AG08396 (cell line): ENCODE results near the gene RNASE2.
A peak's percentile ranks its signal among the peaks of the same experiment; 100 is the strongest.
"Not testable (repeated sequence)": the region's sequence is repeated elsewhere in the genome, so short reads cannot be mapped to it uniquely, and the experiment has no call there.

Experiments used
- DNase-seq: peaks from one replicate; pipeline ENCODE4 v3.0.0; 2012; ENCODE audit warnings: low spot score, mixed read lengths

The RNASE2 gene

GRCh38 chr14:20982646-20983369 lies 27.5 kb downstream of the RNASE2 start:
- no peak for DNase-seq

DNA sequence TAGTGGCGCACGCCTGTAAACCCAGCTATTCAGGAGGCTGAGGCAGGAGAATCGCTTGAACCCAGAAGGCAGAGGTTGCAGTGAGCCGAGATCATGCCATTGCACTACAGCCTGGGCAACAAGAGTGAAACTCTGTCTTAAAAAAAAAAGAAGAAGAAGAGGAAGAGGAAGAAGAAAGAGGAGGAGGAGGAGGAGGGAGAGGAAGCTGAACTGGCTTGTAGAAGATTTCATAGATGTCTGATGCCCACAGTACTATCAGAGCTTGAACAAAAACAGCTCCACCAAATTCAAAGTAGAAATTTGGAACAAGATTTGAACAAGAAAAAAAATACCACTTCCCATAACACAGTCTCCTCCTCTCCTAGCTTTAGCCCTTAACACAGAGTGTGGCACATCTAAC lies 30.4 kb downstream of the RNASE2 start:
- DNase-seq = not testable (repeated sequence)

GRCh38 chr14:20986811-20987210 lies 31.5 kb downstream of the RNASE2 start:
- peak; percentile 84 for DNase-seq

- DNase-seq = no peak
Measured at GRCh38 chr14:20988717-20989470, 33.6 kb downstream of the RNASE2 start.

GRCh38 chr14:20989471-20989786 lies 34.1 kb downstream of the RNASE2 start:
- no peak for DNase-seq

DNA sequence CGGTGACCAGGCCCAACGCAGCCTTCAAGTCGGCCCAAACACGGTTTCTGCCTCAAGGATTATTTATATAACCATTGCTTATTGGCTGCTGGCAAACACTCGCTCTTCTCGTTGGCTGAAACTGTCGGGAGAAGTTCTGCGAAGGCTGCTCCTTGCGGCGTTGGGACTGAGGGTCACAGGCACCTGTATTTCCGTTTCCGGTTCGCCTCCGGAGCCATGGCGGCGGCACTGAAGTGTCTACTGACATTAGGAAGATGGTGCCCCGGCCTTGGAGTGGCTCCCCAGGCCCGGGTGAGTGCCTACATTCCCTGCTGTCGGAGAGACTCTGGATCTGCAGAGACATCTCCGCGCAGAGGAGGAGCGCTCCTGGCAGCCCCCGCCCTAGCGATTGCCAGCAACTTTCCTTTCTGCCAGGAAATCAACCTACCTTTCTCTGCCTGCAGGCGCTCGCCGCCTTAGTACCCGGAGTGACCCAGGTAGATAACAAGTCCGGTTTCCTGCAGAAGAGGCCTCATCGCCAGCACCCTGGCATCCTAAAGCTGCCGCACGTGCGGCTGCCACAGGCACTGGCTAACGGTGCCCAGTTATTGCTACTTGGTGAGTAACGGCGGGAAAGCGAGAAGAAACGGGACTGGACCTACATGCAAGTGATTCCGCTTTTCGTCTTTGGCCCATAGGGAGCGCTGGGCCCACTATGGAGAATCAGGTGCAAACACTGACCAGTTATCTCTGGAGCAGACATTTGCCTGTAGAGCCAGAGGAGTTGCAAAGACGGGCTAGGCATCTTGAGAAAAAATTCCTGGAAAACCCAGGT lies 34.7 kb downstream of the RNASE2 start, which contains the start of gene METTL17:
TSS of gene METTL17 (plus strand) at position 194 of the 814 bp plus-strand sequence. CDS start at position 217, 23 bp downstream.
- peak; percentile 89 for DNase-seq

GRCh38 chr14:20996521-20996920 lies 41.2 kb downstream of the RNASE2 start:
- no peak for DNase-seq

DNA sequence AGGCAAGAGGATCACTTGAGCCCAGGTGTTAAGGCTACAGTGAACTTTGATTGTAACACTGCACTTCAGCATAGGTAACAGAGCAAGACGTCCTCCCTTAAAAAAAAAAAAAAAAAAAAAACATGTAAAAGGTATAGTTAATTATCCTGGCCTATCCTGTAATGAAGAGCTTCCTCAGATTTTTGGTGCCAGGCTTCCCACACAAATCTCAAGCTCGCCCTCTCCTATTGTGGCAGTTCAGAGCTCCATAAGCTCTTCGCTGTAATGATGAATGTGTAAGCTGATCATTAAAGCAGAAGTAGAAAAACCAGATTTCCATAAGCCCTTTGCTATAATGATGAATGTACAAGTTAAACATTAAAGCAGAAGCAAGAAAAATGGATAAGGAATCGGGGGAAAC lies 41.8 kb downstream of the RNASE2 start:
- no peak for DNase-seq

GRCh38 chr14:20997564-20997963 lies 42.3 kb downstream of the RNASE2 start:
- no peak for DNase-seq

DNA sequence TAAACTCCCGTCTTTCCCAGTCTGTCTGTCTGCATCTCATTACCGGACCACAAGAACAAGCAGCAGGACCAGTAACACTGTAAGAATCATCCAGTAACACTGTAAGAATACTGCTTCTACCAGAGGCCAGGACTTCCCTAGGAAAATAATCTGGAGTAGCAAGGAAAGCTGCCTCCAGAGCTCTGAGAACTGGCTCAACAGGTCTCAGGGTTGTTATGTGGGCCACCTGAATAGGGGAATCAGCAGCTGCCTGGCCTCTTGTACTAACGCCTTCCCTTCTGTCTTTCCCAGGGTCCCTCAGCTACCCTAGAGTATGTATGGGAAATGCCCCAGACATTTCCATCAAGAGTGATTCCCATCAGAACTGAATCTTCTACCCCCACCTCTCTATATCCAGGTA lies 42.9 kb downstream of the RNASE2 start:
- no peak for DNase-seq

DNA sequence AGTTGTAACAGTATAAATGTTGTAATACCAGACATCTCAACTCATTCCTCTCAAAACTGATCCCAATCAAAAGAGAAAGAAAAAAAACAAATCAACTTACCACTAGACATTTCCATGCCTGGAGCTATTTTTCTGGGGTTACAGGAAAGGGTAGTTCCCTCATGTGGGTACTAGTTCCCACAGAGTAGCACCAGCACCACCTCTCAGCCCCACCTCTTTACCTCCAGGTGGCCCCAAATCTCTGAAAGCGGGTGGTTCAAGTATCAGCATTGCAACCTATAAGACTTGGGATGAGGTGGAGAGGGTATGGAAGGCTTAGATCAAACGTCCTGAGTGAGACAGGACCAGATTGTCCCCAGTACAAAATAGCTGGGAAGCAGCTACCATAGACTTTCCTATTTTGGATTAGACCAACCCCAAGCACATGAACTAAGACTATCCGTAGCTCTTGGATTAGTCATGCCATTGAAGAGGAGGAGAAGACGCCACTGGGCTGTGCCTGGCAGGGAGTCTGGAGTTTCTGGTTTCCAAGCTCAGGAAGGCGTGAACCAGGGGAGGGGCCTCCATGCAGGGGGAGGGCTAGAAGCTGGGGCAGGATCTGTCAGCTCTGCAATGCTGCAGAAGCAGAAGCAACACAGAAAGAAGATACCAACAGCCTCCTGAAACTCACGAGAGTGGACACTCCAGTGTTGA lies 43.5 kb downstream of the RNASE2 start, which contains the start of gene SLC39A2:
TSS of gene SLC39A2 (plus strand) at position 620 of the 693 bp plus-strand sequence. CDS start 154 bp downstream, outside the sequence.
- DNase-seq = peak; percentile 68

- DNase-seq = no peak
Measured at GRCh38 chr14:20999591-20999990, 44.3 kb downstream of the RNASE2 start.

- no peak for DNase-seq
Measured at GRCh38 chr14:21001218-21001617, 45.9 kb downstream of the RNASE2 start.

DNA sequence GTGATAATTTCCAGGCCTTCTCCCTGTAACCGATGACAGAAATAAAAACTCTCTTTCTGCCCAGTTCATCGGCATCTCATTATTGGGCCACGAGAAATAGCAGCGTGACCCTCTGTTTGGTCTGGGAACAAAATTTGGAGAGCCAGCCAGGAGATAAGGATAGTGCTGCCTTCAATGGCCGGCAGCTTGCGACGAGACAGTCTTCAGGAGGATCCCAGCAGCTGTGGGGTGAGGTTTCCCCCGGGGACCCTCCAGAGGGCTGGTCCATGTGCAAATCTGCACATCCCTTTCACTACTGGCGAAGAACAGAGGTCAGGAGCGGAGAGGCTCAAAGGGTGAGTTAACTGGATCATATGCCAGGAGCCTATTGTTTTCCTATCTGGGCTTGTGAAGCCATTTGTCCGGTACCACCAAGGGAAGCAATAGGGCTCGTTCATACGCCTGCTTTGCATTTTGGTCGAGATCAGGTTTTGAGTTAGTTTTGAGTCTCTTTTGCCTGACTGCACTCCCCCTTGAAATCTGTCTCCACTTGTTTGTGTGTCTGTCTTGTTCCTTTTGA lies 48.6 kb downstream of the RNASE2 start:
- no peak for DNase-seq
